ENCODE data around the gene PHACTR3.

PHACTR3 gene

DNA sequence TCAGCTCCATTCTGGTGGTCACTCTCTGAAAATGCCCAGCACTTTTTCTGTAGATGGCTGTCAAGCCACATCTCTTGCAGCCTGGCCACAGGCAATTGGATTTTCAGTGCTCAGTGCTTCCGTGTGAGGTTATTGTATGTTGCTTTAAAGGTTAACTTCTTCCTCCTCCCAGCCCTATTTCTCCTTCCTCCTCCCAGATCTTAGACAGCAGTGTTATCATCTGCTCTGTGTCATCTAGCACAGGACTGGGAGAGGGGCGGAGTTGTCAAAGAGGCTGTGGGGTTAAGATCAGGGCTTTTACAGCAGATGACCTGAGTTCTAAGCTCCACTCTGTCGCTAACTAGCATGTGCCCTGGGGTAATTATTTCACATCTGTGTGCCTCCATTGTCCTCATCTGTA, 129.0 kb downstream of the PHACTR3 start:
- no peak for DNase-seq (ENCODE audit: low read depth, low spot score)
- no peak overlapping the region for H3K4me3 ChIP-seq (ENCODE audit: low read depth, low read length)
- ChIA-PET POLR2A (no interaction called here), CTCF (no interaction called here)
- TF ChIP-seq, protein P1, sequence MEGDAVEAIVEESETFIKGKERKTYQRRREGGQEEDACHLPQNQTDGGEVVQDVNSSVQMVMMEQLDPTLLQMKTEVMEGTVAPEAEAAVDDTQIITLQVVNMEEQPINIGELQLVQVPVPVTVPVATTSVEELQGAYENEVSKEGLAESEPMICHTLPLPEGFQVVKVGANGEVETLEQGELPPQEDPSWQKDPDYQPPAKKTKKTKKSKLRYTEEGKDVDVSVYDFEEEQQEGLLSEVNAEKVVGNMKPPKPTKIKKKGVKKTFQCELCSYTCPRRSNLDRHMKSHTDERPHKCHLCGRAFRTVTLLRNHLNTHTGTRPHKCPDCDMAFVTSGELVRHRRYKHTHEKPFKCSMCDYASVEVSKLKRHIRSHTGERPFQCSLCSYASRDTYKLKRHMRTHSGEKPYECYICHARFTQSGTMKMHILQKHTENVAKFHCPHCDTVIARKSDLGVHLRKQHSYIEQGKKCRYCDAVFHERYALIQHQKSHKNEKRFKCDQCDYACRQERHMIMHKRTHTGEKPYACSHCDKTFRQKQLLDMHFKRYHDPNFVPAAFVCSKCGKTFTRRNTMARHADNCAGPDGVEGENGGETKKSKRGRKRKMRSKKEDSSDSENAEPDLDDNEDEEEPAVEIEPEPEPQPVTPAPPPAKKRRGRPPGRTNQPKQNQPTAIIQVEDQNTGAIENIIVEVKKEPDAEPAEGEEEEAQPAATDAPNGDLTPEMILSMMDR (IDR thresholded peaks at IDR 0.05; ENCODE audit: insufficient read depth, low read length, missing control alignments): no peak

DNA sequence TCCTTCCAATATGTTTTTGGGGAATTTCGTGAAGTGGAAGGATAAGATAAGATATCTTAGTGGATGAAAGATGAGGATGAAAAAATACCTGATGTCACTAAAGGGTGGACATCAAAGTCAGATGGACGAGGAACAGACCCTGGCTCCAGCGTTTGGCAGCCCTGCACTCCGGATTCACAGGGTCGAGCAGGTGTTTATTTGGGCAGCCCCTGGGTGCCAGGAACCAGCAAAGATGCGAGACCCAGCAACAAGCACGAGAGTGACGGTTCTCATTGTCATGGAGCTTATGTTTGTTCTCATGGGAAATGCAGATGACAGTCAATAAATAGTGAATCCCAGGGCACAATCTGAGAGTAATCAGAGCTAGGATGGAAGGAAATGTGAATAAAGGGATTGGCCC, 131.1 kb downstream of the PHACTR3 start:
- ChIA-PET POLR2A (no interaction called here), CTCF (no interaction called here)
- no peak for DNase-seq (ENCODE audit: low read depth, low spot score)
- TF ChIP-seq, protein P1 (IDR thresholded peaks at IDR 0.05; ENCODE audit: insufficient read depth, low read length, missing control alignments): no peak
- H3K4me3 ChIP-seq (ENCODE audit: low read depth, low read length): no peak overlapping the region

DNA sequence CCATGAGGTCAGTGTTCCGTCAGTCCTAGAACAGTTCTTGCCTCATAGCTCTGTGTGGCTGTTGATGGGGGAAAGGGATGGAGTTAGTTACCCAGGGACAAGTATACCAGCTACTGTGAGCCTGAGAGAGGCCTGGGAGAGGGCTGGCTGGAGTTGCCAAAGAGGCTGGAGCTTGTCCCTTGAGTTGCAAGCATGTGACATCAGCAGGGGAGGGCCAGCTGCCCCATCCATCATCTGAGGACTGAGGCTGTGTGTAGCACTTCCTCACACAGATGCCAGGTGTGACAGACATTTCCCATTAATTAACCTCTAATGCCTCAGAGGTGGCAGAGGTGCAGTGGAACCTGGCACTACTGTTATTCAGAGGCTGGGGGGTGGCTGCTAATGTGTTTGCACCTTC, 131.6 kb downstream of the PHACTR3 start:
- POLR2A ChIA-PET: no interaction called here
- TF ChIP-seq, protein P1 (IDR thresholded peaks at IDR 0.05; ENCODE audit: insufficient read depth, low read length, missing control alignments): no peak
- H3K4me3 ChIP-seq (ENCODE audit: low read depth, low read length): no peak overlapping the region
- CTCF ChIA-PET: no interaction called here
- no peak for DNase-seq (ENCODE audit: low read depth, low spot score)

DNA sequence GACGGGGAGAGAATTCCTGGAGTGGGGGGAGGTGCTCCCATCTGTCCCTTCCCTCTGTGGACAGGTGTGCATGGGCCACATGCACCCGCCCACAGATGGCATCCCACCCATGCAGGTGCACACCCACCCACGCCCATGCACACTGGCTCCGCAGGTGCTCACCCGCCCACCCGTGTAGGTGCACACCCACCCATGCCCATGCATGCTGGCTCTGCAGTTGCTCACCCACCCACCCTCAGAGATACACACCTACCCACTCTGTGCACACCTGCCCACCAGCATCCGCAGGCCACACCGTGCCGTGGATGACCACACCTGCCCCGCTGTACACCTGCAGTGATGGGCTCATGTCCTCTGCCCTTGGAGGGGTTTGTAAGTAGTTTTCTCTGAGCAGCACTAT, 132.0 kb downstream of the PHACTR3 start:
- ChIA-PET POLR2A (no interaction called here), CTCF (no interaction called here)
- DNase-seq (ENCODE audit: low read depth, low spot score): no peak

DNA sequence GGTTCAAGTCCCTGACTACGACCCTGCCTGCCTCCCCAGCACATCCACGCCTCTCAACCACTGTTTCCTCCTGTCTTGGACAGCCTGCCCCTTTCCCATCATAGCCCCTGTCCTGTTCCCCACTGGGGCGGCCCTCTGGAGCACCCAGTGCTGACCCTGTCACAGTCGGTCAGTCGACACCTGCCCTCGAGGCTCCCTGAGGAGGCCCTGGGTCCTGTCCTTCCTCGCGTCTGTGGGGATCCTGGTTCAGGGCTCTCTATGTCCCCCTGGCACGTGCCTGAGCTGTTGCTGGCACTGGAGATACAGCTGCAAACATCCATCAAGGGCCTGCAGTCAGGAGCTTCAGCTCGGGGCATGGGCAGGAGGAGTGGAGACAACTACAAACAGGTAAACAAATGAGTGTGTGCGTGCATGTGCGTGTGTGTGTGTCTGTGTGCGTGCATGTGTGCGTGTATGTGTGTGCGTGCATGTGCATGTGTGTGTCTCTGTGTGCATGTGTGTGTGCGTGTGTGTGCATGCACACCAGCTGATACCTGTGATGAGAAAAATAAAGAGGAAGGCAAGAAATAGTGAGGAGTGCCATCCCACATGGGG, 132.8 kb downstream of the PHACTR3 start:
- no peak overlapping the region for H3K4me3 ChIP-seq (ENCODE audit: low read depth, low read length)
- TF ChIP-seq, protein P1 (IDR thresholded peaks at IDR 0.05; ENCODE audit: insufficient read depth, low read length, missing control alignments): no peak
- ChIA-PET CTCF (no interaction called here), POLR2A (no interaction called here)
- no peak for DNase-seq (ENCODE audit: low read depth, low spot score)

More for the DNA sequence above, 132.0 kb downstream of the PHACTR3 start:
- TF ChIP-seq, protein P1 (IDR thresholded peaks at IDR 0.05; ENCODE audit: insufficient read depth, low read length, missing control alignments): no peak
- no peak overlapping the region for H3K4me3 ChIP-seq (ENCODE audit: low read depth, low read length)

DNA sequence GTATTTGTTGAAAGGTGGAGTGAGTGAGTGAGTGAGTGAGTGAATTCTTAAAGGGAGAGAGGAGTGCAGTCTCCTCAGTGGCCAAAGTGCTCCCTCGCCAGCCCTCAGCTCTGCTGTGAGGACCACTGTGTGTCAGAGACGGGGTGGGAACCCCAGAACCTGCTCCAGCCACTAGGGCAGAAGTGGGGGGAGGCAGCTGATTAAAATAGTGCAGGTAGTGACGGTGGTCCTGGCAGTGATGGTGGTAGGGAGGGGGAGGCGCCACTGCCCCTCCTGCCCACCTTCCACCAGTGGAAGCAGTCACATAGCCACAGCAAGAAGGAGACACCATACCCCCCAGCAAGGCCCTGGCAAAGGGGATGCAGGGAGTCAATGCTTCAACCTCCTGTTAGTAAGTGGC, 133.5 kb downstream of the PHACTR3 start:
- no peak for DNase-seq (ENCODE audit: low read depth, low spot score)
- POLR2A ChIA-PET: no interaction called here
- no peak overlapping the region for H3K4me3 ChIP-seq (ENCODE audit: low read depth, low read length)
- TF ChIP-seq, protein P1 (IDR thresholded peaks at IDR 0.05; ENCODE audit: insufficient read depth, low read length, missing control alignments): no peak
- CTCF ChIA-PET: no interaction called here
